Daoy (cell line): ENCODE measurements around the gene RANBP2. TPM values are rescaled to one million over a fixed set of nuclear protein-coding genes. Genes with fewer than 3 reads are reported as not detected.

Experiments used
- total RNA-seq: library from RNA; depleted of rRNA; stranded (reverse); fragments of >200 nt; shearing (Covaris generic); gene quantifications from 2 replicates; pipeline ENCODE4 v1.2.3, GENCODE V29; 2014; rRNA removed

Gene RANBP2
- total RNA-seq, 1 experiment from 2014 or later = 64.8 TPM

Other genes with a start within 250 kb of the RANBP2 start
- gene LIMS1, start 185.0 kb upstream of the RANBP2 start, total RNA-seq = 97.7 and 99.2 TPM in 2 replicates
- 28.1 and 31.3 TPM in 2 replicates for gene CCDC138, start 67.3 kb downstream of the RANBP2 start, total RNA-seq